GM21529 (cell line): Measurements from ENCODE around the gene LYL1.
"Not testable (repeated sequence)": the region's sequence is repeated elsewhere in the genome, so short reads cannot be mapped to it uniquely, and the experiment has no call there.

ENCODE experiments used
- ATAC-seq: cut with Tn5 transposase; IDR thresholded peaks from one replicate; pipeline ENCODE4 v1.9.1; 2021; ENCODE audit not compliant: unreplicated experiment

The LYL1 gene

DNA sequence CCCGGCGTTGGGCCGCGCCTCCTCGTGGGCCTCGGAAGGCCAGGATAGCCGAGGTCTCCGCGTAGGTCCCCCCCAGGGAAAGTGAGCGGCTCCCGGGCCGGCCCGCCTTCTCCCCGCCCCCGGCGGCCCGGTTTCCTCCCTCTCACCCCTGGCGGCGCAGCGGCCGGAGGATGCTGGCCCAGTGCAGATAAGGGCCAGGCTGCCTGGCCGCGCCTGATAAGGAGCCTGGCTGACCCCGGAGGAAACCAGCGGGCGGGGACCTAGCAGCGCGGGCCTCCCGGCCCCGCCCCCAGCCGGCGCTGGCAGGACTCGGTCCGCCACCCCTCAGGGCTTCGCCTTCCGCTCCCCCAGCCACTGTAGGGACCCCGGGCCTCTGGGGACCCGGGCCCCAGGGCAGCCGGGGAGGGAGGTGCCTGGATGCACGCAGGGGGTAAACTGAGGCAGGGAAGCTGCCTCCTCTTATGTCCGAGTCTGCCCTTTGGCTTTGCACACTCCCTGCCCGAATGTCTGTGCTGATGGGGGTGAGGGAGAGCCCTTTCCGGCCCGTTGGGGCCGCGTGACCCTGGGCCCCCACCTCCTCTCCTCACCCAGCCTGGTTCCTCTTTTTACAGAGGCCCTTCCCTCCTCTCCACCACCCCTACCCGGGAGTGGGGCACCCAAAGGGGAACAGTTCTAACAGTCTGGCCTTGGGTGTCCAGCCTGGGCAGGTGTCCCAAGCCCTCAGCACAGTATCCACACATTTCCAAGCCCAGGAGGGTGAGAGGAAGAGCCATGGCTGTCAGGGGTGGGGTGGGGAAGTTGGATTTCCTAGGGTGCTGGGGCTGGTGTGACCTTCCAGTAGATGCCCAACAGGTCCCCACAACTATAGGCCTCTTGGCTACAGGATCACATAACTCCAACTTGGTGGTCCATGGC is at the start of gene LYL1:
Gene LYL1, minus strand, starts transcription at position 193 of the 915 bp plus-strand sequence. CDS start 1,687 bp downstream, outside the sequence.
- peak; percentile 45 for ATAC-seq

DNA sequence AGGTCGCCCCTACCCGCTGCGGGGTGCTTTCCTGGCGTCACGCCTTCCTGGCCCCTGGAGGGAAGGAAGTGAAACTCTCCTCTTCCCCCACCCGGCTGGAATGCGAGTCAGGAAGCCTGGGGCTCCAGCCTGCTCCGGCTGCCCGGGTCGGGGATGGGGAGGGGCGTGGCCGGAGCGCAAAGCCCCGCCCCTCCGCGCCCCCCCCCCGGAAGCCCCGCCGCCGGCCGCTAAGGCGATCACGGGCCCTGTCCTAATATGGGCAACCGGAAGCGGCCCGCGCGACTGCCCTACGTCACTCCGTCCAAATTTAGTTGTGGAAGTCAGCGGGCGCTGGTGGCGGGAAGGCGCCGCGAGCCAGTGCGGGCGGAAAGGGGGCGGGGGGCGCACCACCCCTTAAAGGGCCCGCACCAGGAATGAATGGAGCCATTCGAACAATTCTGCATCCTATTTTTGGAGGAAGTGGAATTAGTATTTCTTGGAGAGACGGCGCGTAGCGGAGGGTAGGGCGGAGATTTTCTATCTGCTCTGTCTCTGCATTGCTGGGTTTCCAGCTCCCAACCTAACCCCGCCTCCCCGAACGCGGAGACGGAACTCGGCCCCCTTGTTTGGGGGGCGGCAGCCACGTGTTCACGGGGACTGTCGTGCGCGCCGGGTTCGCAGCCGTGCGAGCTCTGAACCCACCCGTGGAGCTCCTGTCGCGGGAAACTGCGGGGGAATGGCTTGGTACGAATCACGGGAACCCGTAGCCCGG is 49.1 kb upstream of the LYL1 start:
- ATAC-seq = peak; percentile 32

DNA sequence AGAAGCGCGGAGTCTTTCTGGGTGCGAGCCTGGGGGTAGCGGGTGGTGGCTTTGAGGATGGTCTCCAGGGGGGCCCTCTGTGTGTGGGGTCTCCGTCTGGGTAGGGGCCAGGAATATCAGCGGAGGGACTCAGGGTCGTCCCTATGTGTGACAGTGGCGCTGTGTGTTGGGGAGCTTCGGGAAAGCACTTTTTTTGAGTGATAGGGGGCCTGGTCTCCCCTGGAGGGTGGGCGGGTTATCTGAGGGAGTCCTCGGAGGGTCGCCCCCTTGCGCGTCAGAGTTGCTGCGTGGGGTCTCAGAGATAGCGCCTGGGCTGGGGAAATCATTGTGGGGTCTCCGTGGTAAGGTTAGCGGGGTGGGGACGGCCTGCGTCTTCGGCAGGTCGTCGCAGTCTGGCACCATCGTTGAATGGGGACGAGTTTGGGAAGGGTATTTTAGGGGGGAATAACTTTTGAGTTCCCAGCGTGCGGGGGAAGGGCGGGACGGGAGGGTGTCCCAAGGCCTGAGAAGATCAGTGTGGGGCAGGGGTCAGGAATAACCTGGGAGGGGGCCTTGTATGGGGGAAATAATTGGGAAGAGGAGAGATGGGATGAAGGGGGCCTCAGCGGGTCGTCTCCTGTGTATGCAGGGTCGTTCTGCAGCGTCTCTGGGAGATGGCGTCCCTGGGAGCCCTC is 48.4 kb upstream of the LYL1 start:
- ATAC-seq = no peak

DNA sequence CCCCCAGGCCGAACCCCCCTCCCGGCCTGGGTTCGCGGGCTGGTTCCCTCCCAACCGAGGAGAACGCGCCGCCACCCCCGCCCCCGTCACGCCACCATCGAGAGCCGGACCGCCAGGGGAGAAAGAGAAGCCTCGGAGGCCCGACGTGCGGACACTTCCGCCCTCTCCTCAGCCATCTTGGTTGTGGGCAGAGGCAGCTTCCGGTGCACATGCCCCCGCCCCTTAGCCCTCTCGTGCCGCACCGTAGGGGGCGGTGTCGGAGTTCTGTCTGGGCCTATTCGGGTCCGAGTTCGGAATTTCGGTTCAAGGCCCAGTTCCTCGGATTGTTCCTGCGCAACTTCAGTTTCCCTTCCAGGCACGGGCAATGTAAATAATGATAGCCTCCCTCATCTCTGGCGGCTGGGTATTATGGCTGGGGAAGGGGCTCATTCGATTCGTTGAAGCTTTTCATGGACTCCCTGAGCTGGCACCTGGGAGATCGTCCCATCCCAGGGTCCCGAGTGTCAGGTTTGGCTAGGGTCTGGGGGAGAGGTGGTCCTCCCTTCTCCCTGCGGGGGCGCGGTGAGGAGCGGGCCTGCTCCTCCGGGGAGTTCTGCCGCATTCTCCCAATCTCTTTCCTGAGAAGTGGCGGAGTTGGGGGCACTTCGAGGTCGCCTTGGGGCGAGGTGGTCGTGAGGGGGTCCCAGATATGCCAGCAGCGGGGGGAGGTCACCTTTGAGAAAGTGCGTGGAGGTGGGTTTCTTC is 47.7 kb upstream of the LYL1 start, which contains the start of the genes IER2 and STX10:
Gene IER2, plus strand, starts transcription at position 225 of the 744 bp plus-strand sequence. CDS start 2,776 bp downstream, outside the sequence.
Gene STX10, minus strand, starts transcription at position 189 of the 744 bp plus-strand sequence. CDS start 202 bp downstream, outside the sequence.
- peak; percentile 32 for ATAC-seq

DNA sequence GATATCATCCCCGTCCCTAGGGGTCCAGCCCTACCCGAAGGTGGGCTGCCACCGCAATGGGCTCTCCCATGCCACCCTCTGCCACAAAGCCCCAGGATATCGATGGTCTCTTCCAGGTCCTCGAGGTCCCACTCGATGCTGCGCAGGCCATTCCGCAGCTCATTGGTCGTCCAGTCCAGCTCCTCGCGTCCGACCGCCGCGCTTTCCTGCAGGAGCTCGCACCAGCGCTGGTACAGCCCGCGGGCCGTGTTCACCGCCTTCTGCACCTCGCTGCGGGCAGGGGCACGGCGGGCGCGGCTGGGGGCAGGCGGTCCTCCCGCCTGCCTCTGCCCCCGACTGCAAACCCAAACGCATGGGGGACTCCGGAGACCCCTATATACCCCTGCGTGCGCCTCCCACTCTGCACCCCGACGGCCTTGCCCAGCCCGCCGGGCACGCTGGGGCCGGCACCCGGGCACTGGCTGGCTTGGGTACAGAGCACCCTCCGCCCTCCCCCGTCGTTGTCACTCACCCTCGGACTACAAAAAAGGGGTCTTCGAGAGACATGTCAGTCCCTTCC is 47.0 kb upstream of the LYL1 start:
- peak; percentile 2 for ATAC-seq

DNA sequence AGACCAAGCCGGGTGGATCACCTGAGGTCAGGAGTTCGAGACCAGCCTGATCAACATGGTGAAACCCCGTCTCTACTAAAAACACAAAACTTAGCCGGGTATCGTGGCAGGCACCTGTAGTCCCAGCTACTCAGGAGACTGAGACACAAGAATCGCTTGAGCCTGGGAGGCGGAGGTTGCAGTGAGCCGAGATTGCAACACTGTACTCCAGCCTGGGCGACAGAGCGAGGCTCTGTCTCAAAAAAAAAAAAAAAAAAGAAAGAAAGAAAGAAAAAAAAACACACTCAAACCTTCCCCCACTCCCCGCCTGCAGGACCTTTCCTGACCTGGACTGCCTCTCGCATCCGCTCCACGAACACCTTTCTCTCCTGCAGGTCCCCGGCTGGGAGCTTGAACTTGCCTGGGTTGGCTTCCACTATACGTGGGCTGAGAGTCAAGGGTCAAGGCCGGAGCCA is 46.5 kb upstream of the LYL1 start:
- not testable (repeated sequence) for ATAC-seq

DNA sequence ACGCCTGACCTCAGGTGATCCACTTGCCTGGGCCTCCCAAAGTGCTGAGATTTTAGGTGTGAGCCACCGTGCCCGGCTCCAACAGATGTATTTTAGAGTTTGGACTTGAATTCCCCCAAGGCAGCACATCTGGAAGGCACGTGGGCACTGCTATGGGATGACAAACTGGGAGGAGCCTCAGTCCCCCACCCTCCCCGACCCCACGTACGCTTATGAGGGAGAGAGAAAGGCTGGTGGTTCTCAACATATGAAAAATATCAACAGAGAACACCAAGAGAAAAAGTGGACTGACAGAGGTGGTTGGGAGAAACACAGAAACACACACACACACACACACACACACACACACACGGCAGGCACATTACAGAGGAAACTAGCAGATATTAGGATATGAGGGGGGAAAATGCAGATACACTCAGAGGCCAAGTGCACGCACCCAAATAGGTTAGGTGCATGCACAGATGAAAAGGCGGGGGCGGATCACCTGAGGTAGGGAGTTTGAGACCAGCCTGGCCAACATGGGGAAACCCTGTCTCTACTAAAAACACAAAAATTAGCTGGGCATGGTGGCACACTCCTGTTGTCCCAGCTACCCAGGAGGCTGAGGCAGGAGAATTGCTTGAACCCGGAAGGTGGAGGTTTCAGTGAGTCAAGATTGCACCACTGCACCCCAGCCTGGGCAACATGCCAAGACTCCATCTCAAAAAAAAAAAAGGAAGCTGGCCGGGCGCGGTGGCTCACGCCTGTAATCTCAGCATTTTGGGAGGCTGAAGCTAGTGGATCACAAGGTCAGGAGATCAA is 44.3 kb upstream of the LYL1 start:
- ATAC-seq = no peak

DNA sequence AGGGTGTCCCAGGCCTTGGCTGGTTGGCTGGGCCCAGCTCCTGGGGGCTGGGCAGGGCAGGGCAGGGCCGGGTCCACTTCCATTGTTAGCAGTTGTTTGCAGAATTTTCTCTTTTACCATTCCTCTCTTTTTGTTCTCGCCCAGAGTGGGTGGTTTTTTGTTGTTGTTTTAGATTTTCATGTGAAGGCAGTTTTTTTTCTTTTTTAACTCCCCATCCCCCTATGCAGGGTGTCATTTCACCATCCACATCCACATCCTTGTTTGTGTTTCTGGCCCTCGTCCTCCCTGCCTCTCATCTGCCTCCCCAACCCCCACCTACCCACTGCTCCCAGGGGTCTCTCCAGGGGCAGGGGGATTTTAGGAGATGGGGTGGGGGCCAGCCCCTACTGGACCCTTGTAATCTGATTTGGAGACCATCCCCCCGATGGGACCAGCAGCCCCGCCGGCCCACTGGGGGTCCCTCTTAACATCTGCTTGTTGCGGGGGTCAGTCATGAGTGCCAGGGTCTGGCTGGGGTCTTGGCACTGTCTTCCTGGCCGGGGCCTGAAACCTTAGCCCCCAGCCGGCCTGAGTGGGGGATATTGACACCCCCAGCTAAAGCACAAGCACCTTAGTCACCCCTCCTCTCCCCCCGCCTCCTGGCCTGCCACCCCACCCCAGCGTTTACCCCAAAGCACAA is 37.1 kb upstream of the LYL1 start:
- ATAC-seq = no peak

DNA sequence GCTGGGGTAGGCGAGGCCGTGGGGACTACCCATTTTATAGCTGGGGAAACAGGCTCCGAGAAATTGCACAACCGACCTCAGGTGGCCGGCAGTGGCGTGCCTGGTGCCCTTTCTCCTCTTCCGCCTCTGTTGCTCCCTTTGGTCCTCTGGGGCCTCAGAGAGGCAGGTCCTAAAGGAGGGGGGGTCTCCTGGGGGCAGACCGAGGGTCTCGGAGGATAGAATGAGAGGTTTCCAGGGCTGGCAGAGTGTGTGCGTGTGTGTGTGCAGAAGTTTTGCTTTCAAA is 36.2 kb upstream of the LYL1 start:
- ATAC-seq = no peak

DNA sequence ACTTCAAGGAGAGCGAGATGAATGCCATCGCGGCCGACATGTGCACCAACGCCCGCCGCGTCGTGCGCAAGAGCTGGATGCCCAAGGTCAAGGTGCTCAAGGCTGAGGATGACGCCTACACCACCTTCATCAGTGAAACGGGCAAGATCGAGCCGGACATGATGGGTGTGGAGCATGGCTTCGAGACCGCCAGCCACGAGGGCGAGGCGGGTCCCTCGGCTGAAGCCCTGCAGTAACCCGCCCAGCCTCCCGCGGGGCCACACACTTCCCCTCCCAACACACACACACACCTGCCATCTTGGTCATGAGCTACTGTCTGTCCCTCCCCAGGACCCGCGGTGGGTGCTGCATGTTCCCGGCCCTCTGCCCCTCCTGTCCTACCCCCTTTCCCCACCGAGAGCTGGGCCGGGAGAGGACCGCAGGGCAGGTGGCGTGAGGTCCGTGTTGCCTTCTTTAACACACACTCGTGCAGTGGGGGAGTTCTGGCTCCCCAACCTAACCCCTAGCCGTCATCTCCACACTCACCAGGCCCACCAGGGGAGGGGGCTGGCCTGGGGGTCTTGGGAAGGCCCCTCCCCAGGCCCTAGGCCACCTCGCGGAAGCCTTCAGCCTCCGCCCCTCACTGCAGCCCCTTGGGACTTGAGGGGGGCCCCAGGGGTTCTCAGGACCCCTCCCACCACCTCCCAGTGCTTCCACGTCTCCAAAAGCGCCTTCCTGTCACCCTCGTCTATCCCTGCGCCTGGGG is 35.7 kb upstream of the LYL1 start:
- no peak for ATAC-seq

DNA sequence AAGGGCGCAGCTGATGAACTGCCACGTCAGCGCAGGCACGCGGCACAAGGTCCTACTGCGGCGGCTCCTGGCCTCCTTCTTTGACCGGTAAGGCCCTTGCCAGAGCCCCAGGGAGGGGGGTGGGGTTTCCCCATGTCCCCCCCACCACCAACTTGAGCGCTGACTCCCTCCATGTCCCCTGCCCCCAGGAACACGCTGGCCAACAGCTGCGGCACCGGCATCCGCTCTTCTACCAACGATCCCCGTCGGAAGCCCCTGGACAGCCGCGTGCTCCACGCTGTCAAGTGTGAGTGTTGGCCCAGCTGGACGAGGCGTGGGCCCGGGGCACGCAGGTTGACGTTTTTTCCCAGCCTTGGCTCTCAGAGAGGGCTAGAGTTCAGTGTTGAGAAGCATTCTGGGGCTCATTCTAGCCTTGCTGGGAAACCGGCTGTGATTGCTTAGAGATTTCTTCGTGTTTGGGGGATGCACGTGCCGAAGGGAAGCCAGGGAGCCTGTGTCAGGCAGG is 34.7 kb upstream of the LYL1 start:
- ATAC-seq = no peak

DNA sequence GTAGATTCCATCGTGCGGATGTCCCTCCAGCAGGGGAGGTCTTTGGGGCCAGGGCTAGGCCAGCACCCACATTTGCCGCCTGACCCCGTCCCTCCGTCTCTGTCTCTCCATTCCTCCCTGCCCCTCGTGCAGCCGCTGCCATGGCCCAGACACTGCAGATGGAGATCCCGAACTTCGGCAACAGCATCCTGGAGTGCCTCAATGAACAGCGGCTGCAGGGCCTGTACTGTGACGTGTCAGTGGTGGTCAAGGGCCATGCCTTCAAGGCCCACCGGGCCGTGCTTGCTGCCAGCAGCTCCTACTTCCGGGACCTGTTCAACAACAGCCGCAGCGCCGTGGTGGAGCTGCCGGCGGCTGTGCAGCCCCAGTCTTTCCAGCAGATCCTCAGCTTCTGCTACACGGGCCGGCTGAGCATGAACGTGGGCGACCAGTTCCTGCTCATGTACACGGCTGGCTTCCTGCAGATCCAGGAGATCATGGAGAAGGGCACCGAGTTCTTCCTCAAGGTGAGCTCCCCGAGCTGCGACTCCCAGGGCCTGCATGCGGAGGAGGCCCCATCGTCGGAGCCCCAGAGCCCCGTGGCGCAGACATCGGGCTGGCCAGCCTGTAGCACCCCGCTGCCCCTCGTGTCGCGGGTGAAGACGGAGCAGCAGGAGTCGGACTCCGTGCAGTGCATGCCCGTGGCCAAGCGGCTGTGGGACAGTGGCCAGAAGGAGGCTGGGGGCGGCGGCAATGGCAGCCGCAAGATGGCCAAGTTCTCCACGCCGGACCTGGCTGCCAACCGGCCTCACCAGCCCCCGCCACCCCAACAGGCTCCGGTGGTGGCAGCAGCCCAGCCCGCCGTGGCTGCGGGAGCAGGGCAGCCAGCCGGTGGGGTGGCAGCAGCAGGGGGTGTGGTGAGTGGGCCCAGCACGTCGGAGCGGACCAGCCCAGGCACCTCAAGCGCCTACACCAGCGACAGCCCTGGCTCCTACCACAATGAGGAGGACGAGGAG is 32.7 kb upstream of the LYL1 start:
- ATAC-seq = no peak

DNA sequence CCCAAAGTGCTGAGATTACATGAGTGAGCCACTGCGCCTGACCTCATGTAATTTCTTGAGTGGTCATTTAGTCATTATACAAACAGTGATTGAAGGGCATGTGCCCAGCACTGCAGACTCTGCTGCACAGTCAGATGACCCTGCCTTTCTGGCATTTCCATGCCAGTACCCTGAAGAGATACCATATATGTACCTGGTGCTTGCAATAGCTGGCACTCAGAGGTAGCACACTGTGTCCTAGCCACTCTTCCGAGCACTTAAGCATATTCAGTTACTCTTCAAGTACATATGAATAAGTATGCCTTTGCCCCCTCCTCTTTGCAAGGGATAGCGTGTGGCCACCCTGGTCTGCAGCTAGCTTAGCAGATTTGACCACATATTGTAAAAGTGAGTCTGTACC is 32.0 kb upstream of the LYL1 start:
- ATAC-seq = no peak

DNA sequence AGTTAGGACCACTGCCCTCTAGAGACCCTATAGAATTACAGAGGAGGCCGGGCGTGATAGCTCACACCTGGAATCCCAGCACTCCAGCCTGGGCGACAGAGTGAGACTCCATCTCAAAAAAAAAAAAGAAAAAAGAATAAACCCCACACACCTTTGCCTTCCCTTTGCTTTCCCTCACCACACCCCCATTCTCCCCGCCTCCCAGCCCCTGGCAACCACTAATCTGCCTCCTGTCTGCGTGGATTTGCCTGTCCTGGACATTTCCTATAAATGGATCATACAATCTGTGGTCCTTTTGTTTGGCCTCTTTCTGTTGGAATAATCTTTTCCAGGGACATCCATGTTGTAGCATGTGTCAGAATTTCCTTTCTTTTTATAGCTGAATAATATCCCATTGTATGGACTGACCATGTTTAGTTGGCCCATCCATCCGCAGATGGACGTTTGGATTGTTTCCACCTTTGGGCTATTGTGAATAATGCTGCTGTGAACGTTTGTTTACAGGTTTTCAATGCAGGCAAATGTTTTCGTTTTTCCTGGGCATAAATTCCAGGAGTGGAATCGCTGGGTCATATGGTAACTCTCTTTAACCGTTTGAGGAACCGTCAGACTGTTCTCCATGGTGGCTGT is 30.7 kb upstream of the LYL1 start:
- ATAC-seq = no peak

DNA sequence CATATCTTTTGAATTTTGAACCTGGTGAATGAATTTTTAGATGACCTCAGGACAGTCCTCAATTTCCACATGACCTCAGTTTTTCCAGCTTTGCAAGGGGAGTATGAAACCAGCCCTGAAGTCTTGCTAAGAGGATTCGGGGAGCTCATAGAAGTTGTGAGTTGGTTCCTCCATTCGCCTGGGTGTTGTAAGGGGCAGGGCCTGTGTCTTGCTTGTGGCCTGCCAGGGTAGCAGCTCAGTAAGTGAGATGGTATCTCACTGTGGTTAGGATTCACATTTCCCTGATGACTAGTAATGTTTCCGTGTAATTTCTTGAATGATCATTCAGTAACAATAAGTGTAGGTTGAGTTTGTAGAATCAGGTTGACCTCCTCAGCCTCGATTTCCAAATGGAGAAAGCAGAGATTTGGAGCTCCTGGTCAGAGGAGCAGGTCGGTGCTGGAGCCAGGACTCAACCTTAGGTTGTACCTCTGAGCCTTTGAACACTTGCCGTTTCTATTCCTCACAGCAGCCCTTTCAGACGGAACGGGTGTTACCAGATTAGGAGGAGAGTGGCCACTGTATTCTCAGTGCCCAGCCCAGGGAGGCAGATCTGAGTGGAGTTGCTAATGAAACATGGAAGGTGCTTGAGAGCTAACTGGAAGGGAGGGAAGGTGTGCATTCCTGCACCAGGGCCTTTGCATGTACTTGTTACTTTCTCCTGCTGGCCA is 30.0 kb upstream of the LYL1 start:
- ATAC-seq = no peak
